GM10847 (cell line): ENCODE results near the gene CRYGN.

Experiments used
- POLR2A ChIP-seq: IDR thresholded peaks from 2 replicates; pipeline ENCODE4 v1.6.1; 2011; ENCODE audit not compliant: insufficient read length; ENCODE audit errors: extremely low read depth

Gene CRYGN

GRCh38 chr7:151468217-151469018 is 28.5 kb upstream of the CRYGN start:
- TF ChIP-seq POLR2A, result no peak

GRCh38 chr7:151465169-151465568 is 25.2 kb upstream of the CRYGN start:
- TF ChIP-seq POLR2A, result no peak

GRCh38 chr7:151462306-151462779 is 22.4 kb upstream of the CRYGN start:
- no peak for TF ChIP-seq POLR2A

- TF ChIP-seq POLR2A, result no peak
Measured at GRCh38 chr7:151461942-151462230, 21.9 kb upstream of the CRYGN start.

GRCh38 chr7:151461096-151461941 is 21.4 kb upstream of the CRYGN start:
- no peak for TF ChIP-seq POLR2A

- TF ChIP-seq POLR2A, result no peak
Measured at GRCh38 chr7:151460474-151460855, 20.5 kb upstream of the CRYGN start.

- TF ChIP-seq POLR2A, result no peak
Measured at GRCh38 chr7:151459726-151460473, 20.0 kb upstream of the CRYGN start.

- no peak for TF ChIP-seq POLR2A
Measured at GRCh38 chr7:151457534-151457933, 17.6 kb upstream of the CRYGN start.

- no peak for TF ChIP-seq POLR2A
Measured at GRCh38 chr7:151456782-151457181, 16.8 kb upstream of the CRYGN start.

GRCh38 chr7:151456276-151456675 is 16.3 kb upstream of the CRYGN start:
- TF ChIP-seq POLR2A, result no peak

GRCh38 chr7:151455690-151456089 is 15.7 kb upstream of the CRYGN start:
- TF ChIP-seq POLR2A, result no peak

GRCh38 chr7:151454932-151455530 is 15.1 kb upstream of the CRYGN start:
- TF ChIP-seq POLR2A, result no peak

GRCh38 chr7:151454305-151454704 is 14.4 kb upstream of the CRYGN start:
- TF ChIP-seq POLR2A, result no peak

- TF ChIP-seq POLR2A, result no peak
Measured at GRCh38 chr7:151453326-151453791, 13.4 kb upstream of the CRYGN start.

GRCh38 chr7:151452680-151453325 is 12.9 kb upstream of the CRYGN start:
- TF ChIP-seq POLR2A, result no peak
